Fibroblast of skin of abdomen (primary cell): ENCODE data around the gene WIPF1.
A peak's percentile ranks its signal among the peaks of the same experiment; 100 is the strongest.

Source experiments
- DNase-seq: peaks from one replicate; pipeline ENCODE4 v3.0.0-alpha.2; 2013

The WIPF1 gene

GRCh38 chr2:174535757-174536703 lies 61.6 kb downstream of the WIPF1 start:
- no peak for DNase-seq

GRCh38 chr2:174535083-174535482 lies 62.5 kb downstream of the WIPF1 start:
- DNase-seq, result no peak

GRCh38 chr2:174529916-174530315 lies 67.7 kb downstream of the WIPF1 start:
- DNase-seq, result no peak

- no peak for DNase-seq
Observed at GRCh38 chr2:174527959-174528358, 69.6 kb downstream of the WIPF1 start.

- no peak for DNase-seq
Observed at GRCh38 chr2:174527101-174527721, 70.4 kb downstream of the WIPF1 start.

GRCh38 chr2:174524527-174524926 lies 73.1 kb downstream of the WIPF1 start:
- no peak for DNase-seq

GRCh38 chr2:174522553-174522952 lies 75.1 kb downstream of the WIPF1 start:
- DNase-seq, result no peak

GRCh38 chr2:174518395-174518794 lies 79.2 kb downstream of the WIPF1 start:
- no peak for DNase-seq

GRCh38 chr2:174516501-174517378 lies 80.9 kb downstream of the WIPF1 start:
- DNase-seq, result no peak

GRCh38 chr2:174512345-174512744 lies 85.3 kb downstream of the WIPF1 start:
- no peak for DNase-seq

- DNase-seq, result no peak
Observed at GRCh38 chr2:174511580-174512260, 85.9 kb downstream of the WIPF1 start.

- DNase-seq, result peak; percentile 9
Observed at GRCh38 chr2:174510583-174511189, 86.9 kb downstream of the WIPF1 start.
